AG08396 (cell line): Measurements from ENCODE around the gene DMGDH.
A peak's percentile ranks its signal among the peaks of the same experiment; 100 is the strongest.
"Not testable (repeated sequence)": the region's sequence is repeated elsewhere in the genome, so short reads cannot be mapped to it uniquely, and the experiment has no call there.

Experiments used
- DNase-seq: peaks from one replicate; pipeline ENCODE4 v3.0.0; 2012; ENCODE audit warnings: low spot score, mixed read lengths

The DMGDH gene

GRCh38 chr5:79011219-79011836 lies 58.1 kb downstream of the DMGDH start:
- DNase-seq = no peak

GRCh38 chr5:79008362-79008761 lies 61.1 kb downstream of the DMGDH start:
- no peak for DNase-seq

- no peak for DNase-seq
Observed at GRCh38 chr5:79007872-79008271, 61.6 kb downstream of the DMGDH start.

- no peak for DNase-seq
Observed at GRCh38 chr5:79005936-79006631, 63.4 kb downstream of the DMGDH start.

GRCh38 chr5:79005151-79005550 lies 64.3 kb downstream of the DMGDH start:
- DNase-seq = no peak

GRCh38 chr5:79002374-79002773 lies 67.1 kb downstream of the DMGDH start:
- DNase-seq = no peak

GRCh38 chr5:79001471-79001870 lies 68.0 kb downstream of the DMGDH start:
- peak; percentile 29 for DNase-seq

- DNase-seq = no peak
Observed at GRCh38 chr5:78997090-78997489, 72.4 kb downstream of the DMGDH start.

- no peak for DNase-seq
Observed at GRCh38 chr5:78995521-78996007, 73.9 kb downstream of the DMGDH start.

- no peak for DNase-seq
Observed at GRCh38 chr5:78993165-78993564, 76.3 kb downstream of the DMGDH start.

GRCh38 chr5:78992146-78992545 lies 77.3 kb downstream of the DMGDH start:
- DNase-seq = no peak

- no peak for DNase-seq
Observed at GRCh38 chr5:78989080-78989479, 80.4 kb downstream of the DMGDH start.

- peak; percentile 49 for DNase-seq
Observed at GRCh38 chr5:78985725-78986223, 83.7 kb downstream of the DMGDH start.

GRCh38 chr5:78985116-78985724 lies 84.3 kb downstream of the DMGDH start, which contains the start of gene ARSB:
Gene ARSB (minus strand): TSS chr5:78985310. CDS start chr5:78985248, 62 bp downstream.
- peak; percentile 61 for DNase-seq

- DNase-seq = peak; percentile 96
Observed at GRCh38 chr5:78984439-78985115, 84.9 kb downstream of the DMGDH start.

GRCh38 chr5:78983601-78984438 lies 85.7 kb downstream of the DMGDH start:
- peak; percentile 19 for DNase-seq

GRCh38 chr5:78983194-78983593 lies 86.3 kb downstream of the DMGDH start:
- not testable (repeated sequence) for DNase-seq

- no peak for DNase-seq
Observed at GRCh38 chr5:78979909-78980308, 89.6 kb downstream of the DMGDH start.

GRCh38 chr5:78979117-78979742 lies 90.2 kb downstream of the DMGDH start:
- no peak for DNase-seq

GRCh38 chr5:78975035-78975434 lies 94.4 kb downstream of the DMGDH start:
- DNase-seq = no peak

GRCh38 chr5:78974601-78975000 lies 94.9 kb downstream of the DMGDH start:
- DNase-seq = no peak
